ENCODE results near the gene UBE2J2. TPM values are rescaled to one million over a fixed set of nuclear protein-coding genes. Genes with fewer than 3 reads are reported as not detected.

The UBE2J2 gene
- total and polyA plus RNA-seq, 9 donors: 35.8 to 55.6 (median 41.2) TPM

DNA sequence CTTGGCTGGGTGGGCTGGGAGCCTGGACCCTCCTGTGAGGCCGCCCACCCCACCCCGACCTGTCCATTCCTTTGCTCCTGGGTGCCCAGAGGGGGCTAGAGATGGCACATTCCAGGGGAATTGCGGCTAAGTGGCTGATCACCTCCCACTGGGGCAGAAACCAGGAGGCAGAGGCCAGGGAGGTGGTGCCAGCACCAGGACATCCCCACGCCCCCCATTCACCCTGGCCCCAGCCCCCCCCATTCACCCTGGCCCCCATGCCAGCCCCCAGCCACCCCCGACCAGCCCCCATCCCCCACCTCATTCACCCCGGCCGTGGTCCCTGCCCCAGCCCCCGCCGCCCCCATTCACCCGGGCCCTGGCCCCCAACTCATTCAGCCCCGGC, 33.3 kb downstream of the UBE2J2 start:
- Histone ChIP-seq H3K4me3 (no peak overlapping the region), H3K36me3 (no peaks in the 10 kb centered on the region), H3K4me1 (ENCODE audit: insufficient read depth) (no peaks in the 10 kb centered on the region), H3K27me3 (peaks cover 10% of the 10 kb centered on the region), H3K27ac (no peak overlapping the region), H3K9me3 (no peaks in the 10 kb centered on the region)
- TF ChIP-seq EP300 (IDR thresholded peaks at IDR 0.05) (no peak), POLR2A (IDR thresholded peaks at IDR 0.05) (no peak)
- TF ChIP-seq, protein P1, sequence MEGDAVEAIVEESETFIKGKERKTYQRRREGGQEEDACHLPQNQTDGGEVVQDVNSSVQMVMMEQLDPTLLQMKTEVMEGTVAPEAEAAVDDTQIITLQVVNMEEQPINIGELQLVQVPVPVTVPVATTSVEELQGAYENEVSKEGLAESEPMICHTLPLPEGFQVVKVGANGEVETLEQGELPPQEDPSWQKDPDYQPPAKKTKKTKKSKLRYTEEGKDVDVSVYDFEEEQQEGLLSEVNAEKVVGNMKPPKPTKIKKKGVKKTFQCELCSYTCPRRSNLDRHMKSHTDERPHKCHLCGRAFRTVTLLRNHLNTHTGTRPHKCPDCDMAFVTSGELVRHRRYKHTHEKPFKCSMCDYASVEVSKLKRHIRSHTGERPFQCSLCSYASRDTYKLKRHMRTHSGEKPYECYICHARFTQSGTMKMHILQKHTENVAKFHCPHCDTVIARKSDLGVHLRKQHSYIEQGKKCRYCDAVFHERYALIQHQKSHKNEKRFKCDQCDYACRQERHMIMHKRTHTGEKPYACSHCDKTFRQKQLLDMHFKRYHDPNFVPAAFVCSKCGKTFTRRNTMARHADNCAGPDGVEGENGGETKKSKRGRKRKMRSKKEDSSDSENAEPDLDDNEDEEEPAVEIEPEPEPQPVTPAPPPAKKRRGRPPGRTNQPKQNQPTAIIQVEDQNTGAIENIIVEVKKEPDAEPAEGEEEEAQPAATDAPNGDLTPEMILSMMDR (IDR thresholded peaks at IDR 0.05): no peak
- no peak for DNase-seq
- intact Hi-C loops (cut with DNase I): no loop called here
- WGBS, 3 donors: 17 to 40% (median 34%) methylated on average over 5 to 11 of the region's 11 CpGs

DNA sequence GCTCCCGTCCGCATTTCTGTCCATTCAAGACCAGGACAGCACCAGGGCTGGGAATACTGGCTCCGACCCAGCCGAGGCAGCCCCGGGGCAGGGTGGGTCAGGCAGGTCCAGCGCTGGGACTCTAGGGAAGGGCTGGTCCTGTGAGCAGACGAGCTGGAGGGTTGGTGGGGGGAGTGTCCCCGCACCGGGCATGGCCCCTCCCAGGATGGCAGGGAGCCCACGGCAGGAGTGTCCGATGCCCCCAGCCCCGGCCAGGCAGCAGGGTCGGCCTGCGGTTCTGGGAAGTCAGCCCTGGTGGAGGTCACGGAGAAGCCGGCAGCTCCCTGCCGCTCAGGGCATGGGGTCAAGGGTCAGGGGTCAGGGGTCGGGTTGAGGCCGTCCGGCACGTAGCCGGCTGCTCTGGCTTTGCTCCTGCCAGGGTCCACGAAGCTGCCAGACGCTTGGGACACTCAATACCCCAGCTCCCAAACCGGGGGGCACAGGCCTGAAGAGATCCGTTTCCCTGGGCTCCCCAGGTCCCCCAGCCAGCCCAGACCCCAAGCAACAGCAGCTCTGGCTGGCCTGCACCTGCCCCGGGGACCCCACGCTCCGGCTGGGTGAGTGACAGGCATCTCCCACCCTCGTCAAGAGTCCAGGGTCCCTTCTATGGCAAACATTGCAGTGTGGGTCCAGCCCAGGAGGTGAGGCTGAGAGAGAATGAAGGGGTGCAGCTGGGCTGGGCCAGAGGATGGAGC, 33.9 kb downstream of the UBE2J2 start:
- H3K27me3 ChIP-seq: peaks cover 10% of the 10 kb centered on the region
- H3K4me1 ChIP-seq (ENCODE audit: insufficient read depth): no peaks in the 10 kb centered on the region
- no peaks in the 10 kb centered on the region for H3K36me3 ChIP-seq
- intact Hi-C loops (cut with DNase I): loop anchor here in 1 of 4 donors (10.0 kb wide), 1 partner anchor 215 kb away; the partner anchor contains the start of gene AGRN
- TF ChIP-seq EP300 (IDR thresholded peaks at IDR 0.05) (no peak), POLR2A (IDR thresholded peaks at IDR 0.05) (no peak)
- TF ChIP-seq, protein P1 (IDR thresholded peaks at IDR 0.05): no peak
- H3K4me3 ChIP-seq: no peak overlapping the region
- H3K27ac ChIP-seq: no peak overlapping the region
- no peaks in the 10 kb centered on the region for H3K9me3 ChIP-seq
- WGBS, 3 donors: 9 to 11% (median 10%) methylated on average over 20 to 30 of the region's 30 CpGs
- DNase-seq: no peak

- H3K36me3 ChIP-seq: no peaks in the 10 kb centered on the region
- WGBS, 3 donors: 32 to 53% (median 42%) methylated on average over 13 to 15 of the region's 15 CpGs
- no peak overlapping the region for H3K4me3 ChIP-seq
- H3K27ac ChIP-seq: no peak overlapping the region
- intact Hi-C loops (cut with DNase I): loop anchor here in 1 of 4 donors (10.0 kb wide), 1 partner anchor 214 kb away; the partner anchor contains the start of gene AGRN
- DNase-seq: no peak
- H3K9me3 ChIP-seq: no peaks in the 10 kb centered on the region
- TF ChIP-seq, protein P1 (IDR thresholded peaks at IDR 0.05): no peak
- H3K27me3 ChIP-seq: peaks cover 10% of the 10 kb centered on the region
- H3K4me1 ChIP-seq (ENCODE audit: insufficient read depth): no peaks in the 10 kb centered on the region
Observed at GRCh38 chr1:1239227-1239613, 34.4 kb downstream of the UBE2J2 start.

- H3K27me3 ChIP-seq: peaks cover 10% of the 10 kb centered on the region
- no peaks in the 10 kb centered on the region for H3K4me1 ChIP-seq (ENCODE audit: insufficient read depth)
- no peak for TF ChIP-seq POLR2A (IDR thresholded peaks at IDR 0.05)
- TF ChIP-seq, protein P1 (IDR thresholded peaks at IDR 0.05): no peak
- TF ChIP-seq EP300 (IDR thresholded peaks at IDR 0.05): no peak
- DNase-seq: no peak
- no peak overlapping the region for H3K4me3 ChIP-seq
- H3K36me3 ChIP-seq: no peaks in the 10 kb centered on the region
- 50 to 59% (median 55%) methylated on average over 15 to 19 of the region's 19 CpGs for WGBS, 3 donors
- H3K9me3 ChIP-seq: no peaks in the 10 kb centered on the region
- intact Hi-C loops (cut with DNase I): loop anchor here in 1 of 4 donors (10.0 kb wide), 1 partner anchor 214 kb away; the partner anchor contains the start of gene AGRN
- no peak overlapping the region for H3K27ac ChIP-seq
Observed at GRCh38 chr1:1238702-1239178, 34.9 kb downstream of the UBE2J2 start.
